ENCODE results near the gene RAB6A. TPM values are rescaled to one million over a fixed set of nuclear protein-coding genes. Genes with fewer than 3 reads are reported as not detected.
A peak's percentile ranks its signal among the peaks of the same experiment; 100 is the strongest.

Gene RAB6A
- total and polyA plus RNA-seq, 3 experiments from 2014 or later, result 66.9 to 125 (median 69.9) TPM

DNA sequence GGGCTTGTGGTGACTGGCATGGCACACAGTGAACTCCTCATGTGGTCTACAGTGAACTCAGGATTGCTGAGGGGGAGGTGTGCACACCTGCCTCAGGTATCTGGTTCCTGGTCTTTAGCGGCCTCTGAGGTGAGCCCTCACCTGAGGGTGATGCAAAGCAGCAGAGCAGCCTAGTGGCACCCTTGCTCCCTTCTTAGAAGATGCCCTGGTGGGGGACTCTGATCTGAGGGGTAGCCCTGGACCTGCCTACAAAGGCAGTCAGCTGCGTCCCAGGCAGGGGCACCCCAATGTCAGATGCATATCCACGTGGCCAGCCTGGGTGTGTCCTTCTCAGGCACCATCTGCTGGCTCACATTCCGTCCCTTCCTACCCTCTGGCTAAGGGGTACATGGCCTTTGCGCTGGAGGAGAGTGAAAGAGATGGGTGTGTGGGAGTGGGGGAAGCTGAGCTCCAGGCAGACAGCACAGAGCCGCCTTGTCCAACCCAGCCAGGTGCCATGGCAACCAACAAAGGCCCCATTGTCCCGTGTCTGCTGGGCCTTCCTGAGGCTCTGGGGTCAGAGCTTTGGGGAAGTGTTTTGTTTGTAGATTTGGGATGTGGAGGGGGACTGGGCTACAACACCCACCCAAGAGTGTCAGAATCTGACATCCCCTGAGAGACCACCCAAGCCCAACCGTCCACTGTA, 108.7 kb downstream of the RAB6A start:
- no peak for DNase-seq
- ChIA-PET POLR2A (no interaction called here), CTCF (no interaction called here)
- Histone ChIP-seq H3K4me3 (ENCODE audit: low read length) (no peak overlapping the region), H3K36me3 (ENCODE audit: insufficient read depth, low read length) (peaks cover 3% of the 10 kb centered on the region), H3K4me1 (ENCODE audit: insufficient read depth, low read length) (peaks cover 11% of the 10 kb centered on the region), H3K27me3 (ENCODE audit: insufficient read depth, low read length, poor library complexity, severe bottlenecking) (no peaks in the 10 kb centered on the region), H3K27ac (ENCODE audit: low read depth, low read length) (no peak overlapping the region), H3K9me3 (ENCODE audit: low read length) (no peaks in the 10 kb centered on the region)
- Mint-ChIP-seq H3K4me1 (peaks cover 8 to 21% (median 16%) of the 10 kb centered on the region in 3 donors), H3K9me3 (no peaks in the 10 kb centered on the region), H3K36me3 (peaks cover 0 to 52% (median 7%) of the 10 kb centered on the region in 3 donors), H3K27ac (peak overlapping the region in 1 of 8 donors; percentile 38), H3K27me3 (no peaks in the 10 kb centered on the region), H3K4me3 (no peak overlapping the region)

DNA sequence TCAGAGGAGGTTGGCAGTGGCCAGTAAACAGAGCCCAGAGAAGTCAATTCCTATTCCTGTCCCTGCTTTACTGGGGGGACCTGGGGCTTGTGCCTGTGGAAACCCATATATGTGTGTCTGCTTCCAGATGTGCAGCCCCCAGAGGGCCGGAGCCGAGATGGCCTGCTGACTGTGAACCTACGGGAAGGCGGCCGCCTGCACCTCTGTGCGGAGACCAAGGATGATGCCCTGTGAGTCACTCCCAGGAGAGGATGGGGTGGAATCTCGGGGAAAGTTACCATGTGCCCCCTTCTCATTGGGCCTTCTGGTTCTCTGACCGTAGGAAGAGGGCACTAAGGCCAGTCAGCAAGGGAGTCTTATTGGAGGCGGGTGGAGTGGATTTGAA, 109.2 kb downstream of the RAB6A start:
- peaks cover 10 to 26% (median 21%) of the 10 kb centered on the region in 3 donors for H3K4me1 Mint-ChIP-seq
- H3K9me3 Mint-ChIP-seq, result no peaks in the 10 kb centered on the region
- peaks cover 0 to 52% (median 5%) of the 10 kb centered on the region in 3 donors for H3K36me3 Mint-ChIP-seq
- H3K27ac ChIP-seq (ENCODE audit: low read depth, low read length), result no peak overlapping the region
- peaks cover 3% of the 10 kb centered on the region for H3K36me3 ChIP-seq (ENCODE audit: insufficient read depth, low read length)
- POLR2A ChIA-PET, result no interaction called here
- H3K27me3 ChIP-seq (ENCODE audit: insufficient read depth, low read length, poor library complexity, severe bottlenecking), result no peaks in the 10 kb centered on the region
- CTCF ChIA-PET, result no interaction called here
- no peak overlapping the region for H3K27ac Mint-ChIP-seq
- no peak for DNase-seq
- H3K4me1 ChIP-seq (ENCODE audit: insufficient read depth, low read length), result peaks cover 15% of the 10 kb centered on the region
- H3K4me3 ChIP-seq (ENCODE audit: low read length), result no peak overlapping the region
- no peaks in the 10 kb centered on the region for H3K27me3 Mint-ChIP-seq
- no peak overlapping the region for H3K4me3 Mint-ChIP-seq
- no peaks in the 10 kb centered on the region for H3K9me3 ChIP-seq (ENCODE audit: low read length)

DNA sequence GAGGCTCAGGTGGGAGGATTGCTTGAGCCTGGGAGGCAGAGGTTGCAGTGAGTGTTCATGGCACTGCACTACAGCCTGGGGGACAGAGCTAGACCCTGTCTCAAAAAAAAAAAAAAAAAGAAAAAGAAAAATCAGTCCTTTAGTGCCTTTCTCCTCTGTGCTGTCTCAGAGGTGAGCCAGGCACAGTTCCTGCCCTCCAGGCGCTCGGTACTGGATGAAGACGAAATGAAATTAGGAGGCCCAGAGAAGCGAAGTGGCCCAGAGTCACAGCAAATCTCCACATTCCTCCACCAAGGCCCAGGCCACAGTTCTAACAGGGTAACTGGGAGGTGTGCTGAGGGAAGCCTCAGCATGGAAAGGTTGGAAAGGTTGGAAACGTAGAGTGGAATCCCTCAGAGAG, 109.6 kb downstream of the RAB6A start:
- Histone ChIP-seq H3K4me1 (ENCODE audit: insufficient read depth, low read length) (peaks cover 15% of the 10 kb centered on the region), H3K9me3 (ENCODE audit: low read length) (no peaks in the 10 kb centered on the region), H3K27me3 (ENCODE audit: insufficient read depth, low read length, poor library complexity, severe bottlenecking) (no peaks in the 10 kb centered on the region), H3K36me3 (ENCODE audit: insufficient read depth, low read length) (peaks cover 3% of the 10 kb centered on the region), H3K4me3 (ENCODE audit: low read length) (no peak overlapping the region), H3K27ac (ENCODE audit: low read depth, low read length) (no peak overlapping the region)
- peaks cover 0 to 49% (median 5%) of the 10 kb centered on the region in 3 donors for H3K36me3 Mint-ChIP-seq
- ChIA-PET CTCF (no interaction called here), POLR2A (no interaction called here)
- no peaks in the 10 kb centered on the region for H3K27me3 Mint-ChIP-seq
- DNase-seq, result no peak
- H3K4me1 Mint-ChIP-seq, result peaks cover 10 to 27% (median 21%) of the 10 kb centered on the region in 3 donors
- H3K9me3 Mint-ChIP-seq, result no peaks in the 10 kb centered on the region
- no peak overlapping the region for H3K4me3 Mint-ChIP-seq
- H3K27ac Mint-ChIP-seq, result no peak overlapping the region

DNA sequence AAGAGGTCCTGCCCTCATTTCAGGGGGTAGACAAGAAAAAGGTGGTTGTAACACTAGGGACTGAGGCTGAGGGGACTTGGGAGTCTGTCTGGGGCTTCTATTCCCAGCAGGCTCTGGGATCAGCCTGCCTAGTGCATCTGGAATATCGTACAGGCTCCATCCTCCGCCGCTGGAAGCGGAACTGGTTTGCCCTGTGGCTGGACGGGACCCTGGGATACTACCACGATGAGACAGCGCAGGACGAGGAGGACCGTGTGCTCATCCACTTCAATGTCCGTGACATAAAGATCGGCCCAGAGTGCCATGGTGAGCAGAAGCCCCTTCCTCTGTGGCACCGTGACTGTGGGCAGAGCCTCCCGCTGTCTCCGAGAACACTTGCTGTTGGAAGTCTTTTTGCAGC, 110.5 kb downstream of the RAB6A start:
- Histone ChIP-seq H3K36me3 (ENCODE audit: insufficient read depth, low read length) (peaks cover 3% of the 10 kb centered on the region), H3K4me3 (ENCODE audit: low read length) (no peak overlapping the region), H3K4me1 (ENCODE audit: insufficient read depth, low read length) (peaks cover 15% of the 10 kb centered on the region), H3K27me3 (ENCODE audit: insufficient read depth, low read length, poor library complexity, severe bottlenecking) (no peaks in the 10 kb centered on the region), H3K27ac (ENCODE audit: low read depth, low read length) (no peak overlapping the region), H3K9me3 (ENCODE audit: low read length) (no peaks in the 10 kb centered on the region)
- POLR2A ChIA-PET, result no interaction called here
- peak overlapping the region in 1 of 8 donors; percentile 29 for H3K27ac Mint-ChIP-seq
- H3K4me3 Mint-ChIP-seq, result peak overlapping the region in 1 of 7 donors; percentile 15
- DNase-seq, result no peak
- H3K4me1 Mint-ChIP-seq, result peaks cover 10 to 27% (median 21%) of the 10 kb centered on the region in 3 donors
- no peaks in the 10 kb centered on the region for H3K27me3 Mint-ChIP-seq
- H3K36me3 Mint-ChIP-seq, result peaks cover 0 to 43% (median 5%) of the 10 kb centered on the region in 3 donors
- no peaks in the 10 kb centered on the region for H3K9me3 Mint-ChIP-seq
- CTCF ChIA-PET, result interaction anchor here (1.3 kb wide), 1 partner anchor 9 kb away, joined by 4 read pairs; no protein-coding TSS in a partner anchor

DNA sequence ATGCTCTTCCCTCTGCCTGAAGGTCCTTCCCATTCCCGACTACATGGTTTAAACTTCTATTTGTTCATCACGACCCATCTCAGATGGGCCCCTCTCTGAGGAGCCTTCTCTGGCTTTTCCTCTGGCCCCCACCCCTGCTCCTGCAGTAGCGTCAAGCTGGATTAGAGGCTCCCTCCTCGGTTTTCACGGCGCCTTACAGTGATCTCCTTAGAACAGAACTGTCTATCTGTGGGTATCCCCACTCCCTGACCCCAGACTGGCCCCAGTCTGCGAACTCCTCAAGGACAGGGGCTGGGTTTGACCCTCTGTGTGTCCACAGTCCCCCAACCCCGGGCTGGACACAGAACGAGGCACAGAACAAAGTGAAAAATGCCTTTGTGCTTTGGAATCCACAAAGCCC, 111.7 kb downstream of the RAB6A start:
- Histone ChIP-seq H3K9me3 (ENCODE audit: low read length) (no peaks in the 10 kb centered on the region), H3K4me1 (ENCODE audit: insufficient read depth, low read length) (peaks cover 15% of the 10 kb centered on the region), H3K27me3 (ENCODE audit: insufficient read depth, low read length, poor library complexity, severe bottlenecking) (no peaks in the 10 kb centered on the region), H3K36me3 (ENCODE audit: insufficient read depth, low read length) (peaks cover 3% of the 10 kb centered on the region), H3K4me3 (ENCODE audit: low read length) (no peak overlapping the region), H3K27ac (ENCODE audit: low read depth, low read length) (no peak overlapping the region)
- H3K4me1 Mint-ChIP-seq, result peaks cover 10 to 27% (median 21%) of the 10 kb centered on the region in 3 donors
- H3K9me3 Mint-ChIP-seq, result no peaks in the 10 kb centered on the region
- H3K36me3 Mint-ChIP-seq, result peaks cover 0 to 33% (median 5%) of the 10 kb centered on the region in 3 donors
- ChIA-PET POLR2A (no interaction called here), CTCF (interaction anchor here (1.3 to 3.6 kb wide), 3 partner anchors 10 to 23 kb away, joined by 4 to 17 read pairs (median 16); no protein-coding TSS in a partner anchor)
- H3K27me3 Mint-ChIP-seq, result no peaks in the 10 kb centered on the region
- peak overlapping the region in 3 of 8 donors; percentile 35 to 63 (median 48) for H3K27ac Mint-ChIP-seq
- DNase-seq, result no peak
- peak overlapping the region in 5 of 7 donors; percentile 26 to 65 (median 43) for H3K4me3 Mint-ChIP-seq

DNA sequence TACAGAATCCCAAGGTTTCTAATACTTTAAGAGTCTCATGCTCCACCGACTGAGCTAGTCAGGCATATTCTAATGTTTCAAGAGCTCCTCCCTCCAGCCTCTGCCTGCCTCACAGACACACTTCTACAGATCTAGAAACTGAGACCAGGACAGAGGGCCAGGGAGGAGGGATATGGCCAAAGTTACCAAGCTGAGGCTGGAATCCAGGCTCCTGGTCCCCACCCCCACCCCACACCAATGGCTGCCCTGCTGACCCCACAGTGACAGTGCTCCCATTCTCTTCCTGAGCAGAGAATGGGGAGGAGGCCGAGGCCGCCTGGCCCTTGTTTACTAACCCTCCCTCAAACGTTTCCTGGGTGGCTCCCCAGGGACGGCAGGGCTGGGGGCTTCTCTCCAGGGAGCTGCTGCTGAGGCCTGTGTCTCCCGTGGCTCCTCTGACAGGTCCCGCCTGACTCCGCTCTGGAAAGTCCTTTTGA, 112.3 kb downstream of the RAB6A start:
- Mint-ChIP-seq H3K4me1 (peaks cover 10 to 27% (median 21%) of the 10 kb centered on the region in 3 donors), H3K36me3 (peaks cover 0 to 28% (median 4%) of the 10 kb centered on the region in 3 donors), H3K9me3 (no peaks in the 10 kb centered on the region), H3K27me3 (no peaks in the 10 kb centered on the region), H3K27ac (peak overlapping the region in 3 of 8 donors; percentile 59 to 82 (median 72)), H3K4me3 (peak overlapping the region in 6 of 7 donors; percentile 49 to 96 (median 88))
- Histone ChIP-seq H3K9me3 (ENCODE audit: low read length) (no peaks in the 10 kb centered on the region), H3K27me3 (ENCODE audit: insufficient read depth, low read length, poor library complexity, severe bottlenecking) (no peaks in the 10 kb centered on the region), H3K4me3 (ENCODE audit: low read length) (no peak overlapping the region), H3K27ac (ENCODE audit: low read depth, low read length) (no peak overlapping the region), H3K4me1 (ENCODE audit: insufficient read depth, low read length) (peaks cover 15% of the 10 kb centered on the region), H3K36me3 (ENCODE audit: insufficient read depth, low read length) (peaks cover 3% of the 10 kb centered on the region)
- POLR2A ChIA-PET, result interaction anchor here (1.7 kb wide), 1 partner anchor 50 kb away, joined by 7 read pairs; the partner anchor contains the start of gene FAM168A
- DNase-seq, result no peak
- CTCF ChIA-PET, result interaction anchor here (2.4 to 3.6 kb wide), 3 partner anchors 13 to 298 kb away, joined by 5 to 17 read pairs (median 16); no protein-coding TSS in a partner anchor

DNA sequence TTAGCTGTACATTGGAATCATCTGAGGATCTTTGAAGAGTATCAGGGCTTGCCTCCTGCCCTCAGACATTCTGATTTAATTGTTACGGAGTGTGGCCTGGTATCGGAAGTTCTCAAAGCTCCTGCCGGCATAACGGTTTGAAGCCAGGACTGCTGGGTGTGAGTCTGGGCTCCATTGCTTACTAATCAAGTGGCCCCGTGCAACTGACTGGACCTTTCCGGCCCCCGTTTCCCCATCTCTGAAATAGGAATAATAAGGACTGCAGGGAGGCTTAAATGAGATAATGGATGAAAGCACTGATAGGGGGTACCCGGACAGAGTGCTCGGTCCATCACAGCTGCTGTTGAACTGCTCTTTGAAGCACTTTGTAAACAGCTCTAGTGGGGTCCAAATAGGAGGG, 112.8 kb downstream of the RAB6A start:
- Mint-ChIP-seq H3K9me3 (no peaks in the 10 kb centered on the region), H3K36me3 (peaks cover 0 to 24% (median 2%) of the 10 kb centered on the region in 3 donors), H3K27me3 (no peaks in the 10 kb centered on the region), H3K27ac (peak overlapping the region in 7 of 8 donors; percentile 72 to 95 (median 93)), H3K4me3 (peak overlapping the region; percentile 49 to 96 (median 89)), H3K4me1 (peaks cover 10 to 27% (median 21%) of the 10 kb centered on the region in 3 donors)
- H3K36me3 ChIP-seq (ENCODE audit: insufficient read depth, low read length), result no peaks in the 10 kb centered on the region
- ChIA-PET POLR2A (interaction anchor here (1.7 kb wide), 1 partner anchor 49 kb away, joined by 7 read pairs; the partner anchor contains the start of gene FAM168A), CTCF (interaction anchor here (2.4 to 3.6 kb wide), 3 partner anchors 13 to 297 kb away, joined by 5 to 17 read pairs (median 16); no protein-coding TSS in a partner anchor)
- no peak for DNase-seq
- no peak overlapping the region for H3K27ac ChIP-seq (ENCODE audit: low read depth, low read length)
- peaks cover 15% of the 10 kb centered on the region for H3K4me1 ChIP-seq (ENCODE audit: insufficient read depth, low read length)
- no peaks in the 10 kb centered on the region for H3K9me3 ChIP-seq (ENCODE audit: low read length)
- H3K27me3 ChIP-seq (ENCODE audit: insufficient read depth, low read length, poor library complexity, severe bottlenecking), result no peaks in the 10 kb centered on the region
- peak overlapping the region; percentile 83 for H3K4me3 ChIP-seq (ENCODE audit: low read length)

Data from CD8-positive, alpha-beta memory T cell (primary cell).